HG03354 (cell line): ENCODE results near the gene HYOU1.
A peak's percentile ranks its signal among the peaks of the same experiment; 100 is the strongest.
"Not testable (repeated sequence)": the region's sequence is repeated elsewhere in the genome, so short reads cannot be mapped to it uniquely, and the experiment has no call there.

Experiments used
- ATAC-seq: cut with Tn5 transposase; IDR thresholded peaks from one replicate; pipeline ENCODE4 v1.9.1; 2021; ENCODE audit warnings: mild to moderate bottlenecking; ENCODE audit not compliant: unreplicated experiment, poor library complexity, severe bottlenecking

The HYOU1 gene

DNA sequence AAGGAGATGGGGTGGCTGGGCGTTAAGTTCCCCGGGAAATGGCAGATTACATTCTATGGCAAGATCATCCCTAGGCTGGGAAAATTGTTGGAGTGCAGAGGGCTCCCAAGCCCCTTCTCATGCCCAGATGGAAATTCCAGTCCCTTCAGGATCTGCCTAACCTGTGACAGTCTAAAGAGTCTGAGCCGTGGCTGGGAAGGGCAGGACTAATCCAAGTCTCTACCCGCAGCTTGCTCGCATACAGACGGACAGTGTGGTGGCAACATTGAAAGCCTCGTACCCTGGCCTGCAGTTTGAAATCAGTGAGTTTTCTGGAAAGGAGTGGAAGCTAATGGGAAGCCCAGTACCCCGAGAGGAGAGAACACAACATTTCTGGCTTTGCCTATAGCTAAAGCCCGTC, 31.4 kb upstream of the HYOU1 start:
- no peak for ATAC-seq

DNA sequence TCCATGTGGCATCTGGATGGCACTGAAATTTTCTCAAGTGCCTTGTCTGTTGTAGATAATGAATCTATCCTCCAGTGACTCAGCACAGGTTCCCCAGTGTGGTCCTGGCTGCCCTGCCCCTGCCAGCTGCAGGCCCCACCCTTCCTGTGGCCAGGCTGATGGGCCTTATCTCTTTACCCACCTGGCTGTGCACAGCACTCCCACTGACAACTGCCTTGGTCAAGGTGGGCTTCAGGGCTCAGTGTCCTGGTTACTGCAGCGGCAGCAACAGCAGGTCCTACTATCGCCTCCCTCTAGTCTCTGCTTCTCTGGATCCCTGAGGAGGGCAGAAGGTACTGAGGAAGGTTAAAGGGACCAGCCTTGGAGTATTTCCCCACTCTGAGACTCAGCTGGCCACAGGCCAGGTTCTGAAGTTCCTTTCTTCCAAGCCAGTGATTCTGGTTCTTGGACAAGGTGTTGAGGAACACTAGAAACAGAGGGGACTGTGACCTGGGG, 30.8 kb upstream of the HYOU1 start:
- ATAC-seq: no peak

DNA sequence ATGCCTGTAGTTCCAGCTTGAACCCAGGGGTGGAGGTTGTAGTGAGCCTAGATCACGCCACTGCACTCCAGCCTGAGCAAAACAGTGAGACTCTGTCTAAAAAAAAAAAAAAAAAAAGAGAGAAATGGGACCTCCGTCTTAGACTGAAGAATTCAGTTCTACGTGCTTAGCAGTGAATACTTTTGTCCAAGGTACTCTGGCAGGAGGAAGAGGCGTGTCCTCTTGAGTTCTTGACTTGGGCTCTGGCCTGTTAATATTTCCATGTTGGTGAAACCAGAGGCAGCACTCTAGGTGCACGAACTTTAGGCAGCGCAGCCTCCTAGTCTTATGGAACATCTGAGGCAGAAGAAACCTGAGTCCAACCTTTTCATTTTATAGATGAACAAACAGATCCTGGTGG, 30.1 kb upstream of the HYOU1 start:
- no peak for ATAC-seq

DNA sequence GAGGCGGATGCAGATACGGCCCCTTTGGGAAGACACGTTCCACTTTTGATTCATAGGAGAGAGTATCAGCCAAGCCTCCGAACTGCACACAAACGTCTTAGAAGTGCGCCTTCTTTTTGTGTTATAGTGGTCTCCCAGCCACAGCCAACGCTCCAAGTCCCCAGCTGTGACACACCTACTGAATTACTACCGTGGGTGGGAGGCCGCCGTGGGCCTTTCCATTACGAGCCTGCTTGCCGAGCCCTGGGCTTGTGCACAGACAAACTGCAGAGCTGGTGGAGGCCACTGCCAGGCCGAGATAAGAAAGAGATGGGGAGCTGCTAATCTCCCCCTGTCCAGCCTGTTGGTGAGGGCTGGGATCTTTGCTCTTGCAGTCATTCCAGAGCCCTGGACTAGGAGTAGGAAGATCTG, 28.4 kb upstream of the HYOU1 start:
- peak; percentile 10 for ATAC-seq

GRCh38 chr11:119084663-119085436, 27.8 kb upstream of the HYOU1 start, which contains the start of gene HMBS:
TSS of gene HMBS (plus strand) at chr11:119084881. CDS start at chr11:119085034, 153 bp downstream.
- peak; percentile 91 for ATAC-seq

DNA sequence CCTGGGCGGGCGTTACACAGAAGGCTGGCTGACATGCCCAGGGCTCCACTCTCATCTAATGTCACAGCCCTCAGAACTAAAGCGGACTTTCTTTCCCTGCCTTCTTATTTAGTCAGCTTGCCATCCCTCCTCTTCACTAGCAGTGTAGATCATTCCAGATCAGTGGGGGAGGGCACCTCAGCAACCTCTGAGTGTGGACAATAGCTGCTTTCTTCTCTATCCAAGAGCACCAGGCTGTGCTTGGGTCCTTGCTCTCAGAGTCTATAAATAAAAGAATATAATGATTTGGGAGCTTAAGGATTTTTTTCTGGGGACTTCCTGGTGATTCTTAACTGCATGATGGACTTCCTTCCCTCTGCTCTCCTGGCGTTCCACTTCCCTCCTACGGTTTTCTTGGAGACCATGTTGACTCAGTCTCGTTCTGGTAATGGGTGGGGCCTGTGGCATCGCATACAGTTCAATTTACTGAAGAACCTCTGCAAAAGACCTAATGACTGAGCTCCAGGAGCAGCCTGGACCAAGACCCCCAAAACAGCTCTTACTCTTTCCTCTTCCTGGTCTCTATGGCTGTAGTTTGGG, 24.8 kb upstream of the HYOU1 start:
- no peak for ATAC-seq

DNA sequence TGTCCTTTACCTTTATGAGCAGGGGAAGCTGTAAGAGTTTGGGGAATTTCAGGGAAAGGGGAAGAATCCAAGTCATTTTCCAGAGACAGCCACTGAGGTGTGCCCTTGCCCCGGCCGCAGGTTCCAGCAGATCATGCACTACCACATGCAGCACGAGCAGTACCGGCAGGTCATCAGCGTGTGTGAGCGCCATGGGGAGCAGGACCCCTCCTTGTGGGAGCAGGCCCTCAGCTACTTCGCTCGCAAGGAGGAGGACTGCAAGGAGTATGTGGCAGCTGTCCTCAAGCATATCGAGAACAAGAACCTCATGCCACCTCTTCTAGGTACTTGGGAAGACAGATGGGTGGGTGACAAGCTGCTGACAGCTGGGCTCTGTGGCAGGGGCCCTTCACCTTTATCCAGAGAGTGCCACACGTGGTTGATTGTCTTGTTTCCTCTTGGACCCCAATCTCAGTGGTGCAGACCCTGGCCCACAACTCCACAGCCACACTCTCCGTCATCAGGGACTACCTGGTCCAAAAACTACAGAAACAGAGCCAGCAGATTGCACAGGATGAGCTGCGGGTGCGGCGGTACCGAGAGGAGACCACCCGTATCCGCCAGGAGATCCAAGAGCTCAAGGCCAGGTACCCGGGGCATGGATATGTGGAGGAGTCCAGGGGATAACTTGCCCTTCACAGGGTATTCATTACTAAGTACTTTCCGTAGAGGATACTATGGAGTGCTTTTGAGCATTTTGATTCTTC, 21.8 kb upstream of the HYOU1 start:
- no peak for ATAC-seq

GRCh38 chr11:119077839-119078238, 20.8 kb upstream of the HYOU1 start:
- no peak for ATAC-seq

GRCh38 chr11:119067371-119068222, 10.6 kb upstream of the HYOU1 start, which contains the start of gene VPS11:
TSS of gene VPS11 (plus strand) at chr11:119067818. CDS start at chr11:119067824, 6 bp downstream.
- ATAC-seq: peak; percentile 89

- no peak for ATAC-seq
Observed at GRCh38 chr11:119065369-119065768, 8.4 kb upstream of the HYOU1 start.

GRCh38 chr11:119062779-119063178, 5.8 kb upstream of the HYOU1 start:
- ATAC-seq: no peak

DNA sequence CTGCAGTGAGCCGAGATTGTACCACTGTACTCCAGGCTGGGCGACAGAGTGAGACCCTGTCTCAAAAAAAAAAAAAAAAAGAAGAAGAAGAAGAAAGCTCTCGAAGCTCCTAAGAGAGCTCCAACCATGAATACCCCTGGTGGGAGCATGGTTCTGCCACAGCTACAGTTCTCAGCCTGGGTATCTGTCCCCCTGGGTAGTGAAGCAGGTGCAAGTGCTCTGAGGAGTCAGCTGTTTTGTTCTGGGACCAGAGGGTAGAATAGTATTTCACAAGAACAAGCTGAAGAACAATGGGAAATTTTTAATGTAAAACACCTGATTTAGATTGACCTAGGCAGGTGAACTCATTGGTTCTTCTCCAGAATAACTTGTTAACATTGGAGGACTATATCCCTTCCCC, 4.3 kb upstream of the HYOU1 start:
- no peak for ATAC-seq

DNA sequence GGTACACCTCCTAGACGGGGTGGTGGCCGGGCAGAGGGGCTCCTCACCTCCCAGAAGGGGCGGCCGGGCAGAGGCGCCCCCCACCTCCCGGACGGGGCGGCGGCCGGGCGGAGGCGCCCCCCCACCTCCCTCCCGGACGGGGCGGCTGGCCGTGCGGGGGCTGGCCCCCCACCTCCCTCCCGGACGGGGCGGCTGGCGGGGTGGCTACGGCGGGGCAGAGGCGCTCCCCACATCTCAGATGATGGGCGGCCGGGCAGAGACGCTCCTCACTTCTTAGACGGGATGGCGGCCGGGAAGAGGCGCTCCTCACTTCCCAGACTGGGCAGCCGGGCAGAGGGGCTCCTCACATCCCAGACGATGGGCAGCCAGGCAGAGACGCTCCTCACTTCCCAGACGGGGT, 2.1 kb upstream of the HYOU1 start:
- ATAC-seq: not testable (repeated sequence)

GRCh38 chr11:119056421-119056999, 495 bp downstream of the HYOU1 start:
- ATAC-seq: peak; percentile 19

GRCh38 chr11:119055901-119056300, 1.1 kb downstream of the HYOU1 start:
- ATAC-seq: no peak

DNA sequence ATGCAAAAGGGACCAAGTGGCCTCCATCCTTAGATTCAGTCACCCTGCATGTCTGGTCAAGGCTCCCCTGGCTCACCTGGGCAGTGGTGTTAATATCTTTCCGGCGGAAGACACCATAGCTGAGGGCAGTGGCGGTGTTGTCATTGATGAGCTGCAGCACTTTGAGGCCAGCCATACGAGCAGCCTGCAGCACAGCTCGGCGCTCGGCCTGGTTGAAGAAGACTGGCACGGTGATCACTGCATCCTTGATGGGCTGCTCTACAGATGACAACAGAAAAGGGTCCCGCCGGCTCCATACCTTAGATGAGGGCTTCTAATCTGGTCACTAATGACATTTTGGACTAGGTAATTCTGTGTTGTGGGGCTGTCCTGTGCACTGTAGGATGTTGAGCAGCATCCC, 2.6 kb downstream of the HYOU1 start:
- ATAC-seq: no peak

GRCh38 chr11:119052163-119052814, 4.7 kb downstream of the HYOU1 start:
- no peak for ATAC-seq

DNA sequence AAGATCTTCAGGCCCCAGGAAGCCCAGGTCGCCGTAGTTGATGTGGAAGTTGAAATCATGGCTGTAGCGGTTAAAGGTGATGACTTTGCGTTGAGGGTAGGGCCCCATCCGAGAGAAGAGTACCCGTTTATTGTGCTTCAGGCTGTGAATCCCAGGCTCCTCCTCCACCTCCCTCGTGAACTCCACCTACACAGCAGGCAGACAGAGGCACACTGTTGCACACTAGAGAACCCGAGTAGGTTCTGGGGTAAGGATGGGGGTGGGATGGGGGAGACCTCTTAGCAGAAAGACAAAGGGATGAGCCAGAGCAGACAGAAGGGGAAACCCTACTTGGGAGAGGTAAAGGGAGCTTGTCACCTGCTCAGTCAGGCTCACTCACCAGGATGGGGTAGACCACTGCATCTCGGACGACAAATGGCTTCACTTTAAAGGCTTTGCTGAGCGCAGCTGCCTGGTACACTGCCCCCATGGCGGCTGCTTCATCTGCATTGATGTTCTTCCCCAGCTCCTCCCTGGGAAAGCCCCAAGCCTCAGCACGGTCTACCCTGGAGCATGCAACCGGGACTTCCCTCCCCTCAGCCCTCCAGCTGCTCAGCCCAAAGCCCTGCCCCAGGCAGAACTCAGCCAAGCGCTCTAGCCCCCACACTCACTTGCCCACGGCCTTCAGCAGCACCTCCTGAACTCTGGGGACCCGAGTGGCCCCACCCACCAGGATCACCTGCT, 5.4 kb downstream of the HYOU1 start:
- no peak for ATAC-seq
